CD4-positive, alpha-beta T cell treated with Interleukin-6 at 100 ng/mL for 8 hours (primary cell): ENCODE results near the gene LIMS2.
A peak's percentile ranks its signal among the peaks of the same experiment; 100 is the strongest.

Experiments used
- DNase-seq: peaks from one replicate; pipeline ENCODE4 v3.0.0-alpha.2; 2020; ENCODE audit warnings: mixed read lengths, low spot score

The LIMS2 gene

GRCh38 chr2:127605691-127606263 is 69.6 kb downstream of the LIMS2 start:
- no peak for DNase-seq

GRCh38 chr2:127604986-127605385 is 70.3 kb downstream of the LIMS2 start:
- no peak for DNase-seq

- no peak for DNase-seq
Measured at GRCh38 chr2:127599211-127599610, 76.1 kb downstream of the LIMS2 start.

GRCh38 chr2:127598711-127599110 is 76.6 kb downstream of the LIMS2 start:
- no peak for DNase-seq

- no peak for DNase-seq
Measured at GRCh38 chr2:127597984-127598380, 77.3 kb downstream of the LIMS2 start.

- no peak for DNase-seq
Measured at GRCh38 chr2:127597046-127597983, 78.0 kb downstream of the LIMS2 start.

GRCh38 chr2:127596311-127597045 is 78.9 kb downstream of the LIMS2 start:
- no peak for DNase-seq

GRCh38 chr2:127594116-127594591 is 81.2 kb downstream of the LIMS2 start:
- DNase-seq = no peak

GRCh38 chr2:127593228-127594115 is 81.9 kb downstream of the LIMS2 start:
- DNase-seq = no peak

GRCh38 chr2:127592761-127593227 is 82.5 kb downstream of the LIMS2 start:
- no peak for DNase-seq

GRCh38 chr2:127591221-127591923 is 84.0 kb downstream of the LIMS2 start:
- DNase-seq = peak; percentile 62

- no peak for DNase-seq
Measured at GRCh38 chr2:127590386-127591190, 84.7 kb downstream of the LIMS2 start.

- DNase-seq = no peak
Measured at GRCh38 chr2:127589841-127590240, 85.5 kb downstream of the LIMS2 start.

GRCh38 chr2:127589358-127589757 is 86.0 kb downstream of the LIMS2 start:
- no peak for DNase-seq
